Thymus (tissue), 11 donors: ENCODE data around the gene ABCA3. TPM values are rescaled to one million over a fixed set of nuclear protein-coding genes. Genes with fewer than 3 reads are reported as not detected.

Source experiments
- DNase-seq, 9 donors: peaks; one replicate each; pipeline ENCODE4 v3.0.0-alpha.2; 2013; ENCODE audit warnings: low spot score in 9 of 9, low read depth in 6 of 9, missing footprints in 1 of 9
- H3K27ac ChIP-seq, 2 donors: one replicate each; pipeline ENCODE4 v1.5.1; 2013; ENCODE audit warnings: control low read depth in 1 of 2, low read depth in 1 of 2, low read length in 1 of 2, mild to moderate bottlenecking in 1 of 2, moderate library complexity in 1 of 2
- H3K27me3 ChIP-seq, 2 donors: one replicate each; pipeline ENCODE4 v1.5.1; 2013; ENCODE audit warnings: low read length in 1 of 2; ENCODE audit not compliant: control insufficient read depth in 2 of 2, insufficient read depth in 1 of 2
- H3K36me3 ChIP-seq, 2 donors: one replicate each; pipeline ENCODE4 v1.5.1; 2013; ENCODE audit warnings: low read length in 1 of 2, mild to moderate bottlenecking in 1 of 2, moderate library complexity in 1 of 2; ENCODE audit not compliant: control insufficient read depth in 2 of 2, insufficient read depth in 2 of 2
- H3K4me1 ChIP-seq, 2 donors: one replicate each; pipeline ENCODE4 v1.5.1; 2013; ENCODE audit warnings: low read length in 2 of 2; ENCODE audit not compliant: control insufficient read depth in 2 of 2, insufficient read depth in 2 of 2
- H3K4me3 ChIP-seq, 2 donors: one replicate each; pipeline ENCODE4 v1.5.1; 2013; ENCODE audit warnings: low read length in 2 of 2, control low read depth in 1 of 2, mild to moderate bottlenecking in 1 of 2
- H3K9me3 ChIP-seq, 2 donors: one replicate each; pipeline ENCODE4 v1.5.1; 2013; ENCODE audit warnings: low read length in 1 of 2, mild to moderate bottlenecking in 1 of 2; ENCODE audit not compliant: control insufficient read depth in 2 of 2, insufficient read depth in 1 of 2
- WGBS: extraction: QIAGEN DNeasy Blood & Tissue Kit; methylation state at CpG from one replicate; pipeline ENCODE4 v1.1.7; 2013; 5-methylcytosine and 5-hydroxymethylcytosine counted together
- polyA plus RNA-seq: library from polyadenylated mRNA; stranded (reverse); fragments of 200-250 nt; gene quantifications from one replicate; pipeline ENCODE4 v1.2.3, GENCODE V29; 2013
- total RNA-seq: library from RNA; stranded (reverse); fragments of 120-200 nt; gene quantifications from one replicate; pipeline ENCODE4 v1.2.4, GENCODE V29; 2013
- donor health status: healthy.

Gene ABCA3
- total and polyA plus RNA-seq, 2 donors = 8.4 to 8.6 TPM

DNA sequence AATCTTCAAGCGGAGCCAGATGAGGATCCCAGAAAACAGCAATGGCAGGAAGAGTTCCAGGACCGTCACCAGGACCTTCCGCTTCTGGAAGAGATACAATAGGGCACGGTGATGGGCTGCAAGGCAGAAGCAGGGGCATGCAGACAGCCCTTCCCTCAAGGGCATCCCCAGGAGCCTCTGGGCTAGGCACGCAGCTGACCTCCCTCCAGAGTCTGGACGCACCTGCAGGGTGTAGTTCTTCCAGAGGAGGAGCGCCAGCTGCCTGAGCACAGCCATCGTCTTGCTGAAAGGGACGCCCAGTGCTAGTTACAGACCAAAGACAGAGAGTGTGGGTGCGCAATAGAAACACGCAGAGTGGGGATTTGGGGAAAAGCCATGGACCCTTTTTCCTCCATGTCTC, 14.3 kb downstream of the ABCA3 start:
- WGBS = 98% methylated on average over 11 of the region's 11 CpGs
- Histone ChIP-seq H3K4me1 (no peaks in the 10 kb centered on the region), H3K9me3 (no peaks in the 10 kb centered on the region), H3K27me3 (peaks cover 0 to 11% of the 10 kb centered on the region in 2 donors), H3K27ac (no peak overlapping the region), H3K36me3 (no peaks in the 10 kb centered on the region), H3K4me3 (no peak overlapping the region)
- DNase-seq = no peak

DNA sequence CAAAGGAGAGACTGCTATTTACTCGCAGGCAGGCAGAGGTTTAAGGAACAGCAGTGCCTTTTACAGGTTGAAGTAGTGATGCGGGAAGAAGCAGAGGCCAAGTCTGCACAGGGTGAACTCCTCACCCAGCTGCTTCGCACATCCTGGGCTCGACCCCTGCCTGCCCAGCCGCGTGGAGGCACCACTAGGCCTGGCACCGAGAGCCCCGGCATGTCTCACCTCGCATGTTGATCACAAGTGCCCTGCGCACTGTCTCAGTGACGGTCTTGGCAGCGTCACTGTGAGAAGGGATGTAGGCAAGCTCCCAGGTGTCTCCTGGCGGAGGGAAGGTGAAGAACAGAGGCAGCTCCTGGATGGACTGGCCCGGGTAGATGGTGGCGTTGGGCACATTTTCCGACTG, 14.7 kb downstream of the ABCA3 start:
- 94% methylated on average over 16 of the region's 16 CpGs for WGBS
- no peak overlapping the region for H3K4me3 ChIP-seq
- DNase-seq = no peak

DNA sequence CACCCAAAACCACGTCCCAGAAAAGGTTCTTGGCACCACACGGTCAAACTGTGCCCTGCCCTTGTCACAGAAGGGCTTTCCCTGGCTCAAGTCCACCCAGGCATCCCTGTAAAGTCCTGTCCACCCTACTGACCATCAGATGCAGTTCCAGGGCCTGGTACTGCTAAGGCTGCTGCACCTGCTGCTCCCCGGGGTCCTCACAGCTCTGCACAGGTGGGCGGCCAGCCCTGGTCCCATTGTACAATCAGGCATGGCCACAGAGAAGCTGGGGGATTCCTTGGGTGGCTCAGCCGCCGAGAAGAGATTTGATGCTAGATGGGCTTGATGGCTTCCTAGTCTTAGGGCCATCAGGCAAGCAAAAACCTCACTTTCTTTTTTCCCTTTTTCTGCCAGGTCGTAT, 15.3 kb downstream of the ABCA3 start:
- Histone ChIP-seq H3K27ac (no peak overlapping the region), H3K27me3 (peaks cover 0 to 11% of the 10 kb centered on the region in 2 donors), H3K36me3 (no peaks in the 10 kb centered on the region), H3K9me3 (no peaks in the 10 kb centered on the region), H3K4me3 (no peak overlapping the region), H3K4me1 (no peaks in the 10 kb centered on the region)
- no peak for DNase-seq
- WGBS = 95% methylated on average over 7 of the region's 7 CpGs

More for the DNA sequence above, 14.7 kb downstream of the ABCA3 start:
- Histone ChIP-seq H3K27me3 (peaks cover 0 to 11% of the 10 kb centered on the region in 2 donors), H3K27ac (no peak overlapping the region), H3K9me3 (no peaks in the 10 kb centered on the region), H3K4me1 (no peaks in the 10 kb centered on the region), H3K36me3 (no peaks in the 10 kb centered on the region)

DNA sequence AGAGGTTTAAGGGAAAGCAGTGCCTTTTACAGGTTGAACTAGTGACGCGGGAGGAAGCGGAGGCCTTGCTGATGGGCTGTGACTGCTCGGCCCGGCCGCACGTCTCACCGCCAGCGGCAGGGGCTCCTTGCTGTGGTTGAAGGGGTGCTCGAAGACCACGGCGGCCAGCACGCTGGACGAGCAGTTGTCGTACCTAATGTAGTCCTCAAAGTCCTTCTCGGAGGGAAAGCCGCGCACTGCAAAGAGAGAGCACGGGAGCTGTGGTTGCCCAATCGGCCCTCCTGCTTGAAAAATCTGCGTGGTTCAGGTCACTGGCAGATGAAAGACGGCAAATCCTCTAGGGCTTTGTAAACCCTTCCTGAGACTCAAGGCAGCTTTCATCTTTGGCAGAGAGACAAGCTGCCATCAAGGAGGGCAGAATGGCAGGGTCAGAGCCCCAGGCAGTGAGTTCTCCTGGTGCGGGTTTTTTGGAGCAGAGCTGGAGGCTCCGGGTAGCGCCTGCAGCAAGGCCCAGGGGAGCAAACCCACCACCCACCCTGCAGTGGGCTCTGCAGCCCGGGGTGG, 16.1 kb downstream of the ABCA3 start:
- Histone ChIP-seq H3K27ac (no peak overlapping the region), H3K9me3 (no peaks in the 10 kb centered on the region), H3K36me3 (no peaks in the 10 kb centered on the region), H3K4me1 (no peaks in the 10 kb centered on the region), H3K27me3 (peaks cover 0 to 9% of the 10 kb centered on the region in 2 donors), H3K4me3 (no peak overlapping the region)
- 97% methylated on average over 26 of the region's 26 CpGs for WGBS
- DNase-seq = no peak

DNA sequence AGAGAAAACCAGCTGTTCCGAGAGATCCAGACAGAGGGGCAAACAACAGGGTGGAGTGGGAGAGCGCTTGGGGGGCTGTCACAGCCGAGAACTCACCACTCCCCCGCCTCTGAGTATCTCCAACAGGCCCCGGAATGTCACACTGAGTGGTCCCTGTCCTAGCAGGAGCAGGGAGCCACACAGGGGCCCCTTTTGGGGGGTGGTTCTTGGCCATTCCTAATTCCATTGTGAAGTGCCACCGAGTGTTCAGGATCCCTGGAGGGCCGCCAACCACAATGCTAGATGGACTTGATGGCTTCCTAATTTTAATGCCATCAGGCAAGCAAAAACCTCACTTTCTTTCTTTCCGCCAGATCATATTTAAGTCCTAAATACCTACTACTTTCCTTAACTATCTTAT, 16.8 kb downstream of the ABCA3 start:
- Histone ChIP-seq H3K27ac (no peak overlapping the region), H3K36me3 (no peaks in the 10 kb centered on the region), H3K27me3 (peaks cover 0 to 9% of the 10 kb centered on the region in 2 donors), H3K4me3 (no peak overlapping the region), H3K4me1 (no peaks in the 10 kb centered on the region), H3K9me3 (no peaks in the 10 kb centered on the region)
- WGBS = 97% methylated on average over 8 of the region's 8 CpGs
- DNase-seq = no peak

DNA sequence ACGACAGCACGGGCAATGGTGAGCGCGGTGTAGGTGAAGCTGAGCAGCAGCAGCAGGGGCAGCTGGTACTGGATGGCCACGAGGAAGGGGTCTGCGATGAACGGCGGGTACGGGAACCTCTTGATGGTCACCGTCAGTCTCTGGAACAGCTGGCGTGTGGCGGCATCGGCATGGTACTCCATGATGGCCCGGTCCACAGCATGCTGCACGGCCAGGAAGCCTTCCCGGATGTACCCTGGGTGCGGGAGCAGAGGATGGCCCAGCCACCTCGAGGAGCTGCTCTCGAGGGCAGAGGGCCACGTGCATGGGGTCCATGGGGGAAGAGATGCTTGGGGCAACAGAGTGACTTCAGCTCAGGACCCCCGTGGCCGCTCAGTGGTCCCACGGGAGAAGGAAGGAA, 20.9 kb downstream of the ABCA3 start:
- DNase-seq = no peak
- 96% methylated on average over 23 of the region's 23 CpGs for WGBS
- Histone ChIP-seq H3K9me3 (no peaks in the 10 kb centered on the region), H3K4me3 (no peak overlapping the region), H3K27me3 (no peaks in the 10 kb centered on the region), H3K4me1 (no peaks in the 10 kb centered on the region), H3K27ac (no peak overlapping the region), H3K36me3 (no peaks in the 10 kb centered on the region)

DNA sequence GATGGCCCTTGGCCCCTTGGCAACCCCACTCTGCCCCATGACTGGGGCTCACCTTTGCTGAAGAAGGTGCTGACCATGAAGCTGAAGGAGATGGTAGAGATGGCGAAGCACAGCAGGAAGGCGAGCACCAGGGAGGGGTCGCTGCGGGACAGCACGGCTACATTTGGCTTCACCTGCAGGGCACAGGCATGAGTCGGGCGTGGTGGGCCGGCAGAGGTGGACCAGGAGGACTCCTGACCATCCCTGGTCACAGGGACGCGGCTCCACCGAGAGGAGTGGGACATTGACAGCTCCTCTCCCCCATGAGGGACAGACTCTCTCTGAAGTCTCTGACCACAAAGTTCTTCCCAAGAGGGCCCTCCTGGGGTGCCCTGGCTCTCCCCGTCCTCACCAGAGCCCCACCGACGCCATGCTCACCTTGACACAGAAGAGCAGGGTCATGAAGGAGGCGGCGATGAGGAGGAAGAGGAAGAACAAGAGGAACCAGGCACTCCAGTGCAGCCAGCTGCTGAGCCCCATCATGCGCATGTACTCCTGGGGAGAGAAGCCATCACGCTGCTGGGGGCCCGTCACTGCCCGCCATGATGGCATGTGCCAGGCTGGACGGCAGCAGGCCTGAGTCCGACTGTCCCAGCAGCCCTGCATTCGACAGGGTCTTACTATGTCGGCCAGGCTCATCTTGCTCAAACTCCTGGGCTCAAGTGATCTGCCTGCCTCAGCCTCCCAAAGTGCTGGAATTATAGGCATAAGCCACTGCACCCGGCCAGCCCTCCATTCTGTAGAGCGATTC, 23.1 kb downstream of the ABCA3 start:
- Histone ChIP-seq H3K36me3 (no peaks in the 10 kb centered on the region), H3K27me3 (no peaks in the 10 kb centered on the region), H3K27ac (no peak overlapping the region), H3K9me3 (no peaks in the 10 kb centered on the region), H3K4me1 (no peaks in the 10 kb centered on the region), H3K4me3 (no peak overlapping the region)
- DNase-seq = no peak
- 96% methylated on average over 26 of the region's 26 CpGs for WGBS

DNA sequence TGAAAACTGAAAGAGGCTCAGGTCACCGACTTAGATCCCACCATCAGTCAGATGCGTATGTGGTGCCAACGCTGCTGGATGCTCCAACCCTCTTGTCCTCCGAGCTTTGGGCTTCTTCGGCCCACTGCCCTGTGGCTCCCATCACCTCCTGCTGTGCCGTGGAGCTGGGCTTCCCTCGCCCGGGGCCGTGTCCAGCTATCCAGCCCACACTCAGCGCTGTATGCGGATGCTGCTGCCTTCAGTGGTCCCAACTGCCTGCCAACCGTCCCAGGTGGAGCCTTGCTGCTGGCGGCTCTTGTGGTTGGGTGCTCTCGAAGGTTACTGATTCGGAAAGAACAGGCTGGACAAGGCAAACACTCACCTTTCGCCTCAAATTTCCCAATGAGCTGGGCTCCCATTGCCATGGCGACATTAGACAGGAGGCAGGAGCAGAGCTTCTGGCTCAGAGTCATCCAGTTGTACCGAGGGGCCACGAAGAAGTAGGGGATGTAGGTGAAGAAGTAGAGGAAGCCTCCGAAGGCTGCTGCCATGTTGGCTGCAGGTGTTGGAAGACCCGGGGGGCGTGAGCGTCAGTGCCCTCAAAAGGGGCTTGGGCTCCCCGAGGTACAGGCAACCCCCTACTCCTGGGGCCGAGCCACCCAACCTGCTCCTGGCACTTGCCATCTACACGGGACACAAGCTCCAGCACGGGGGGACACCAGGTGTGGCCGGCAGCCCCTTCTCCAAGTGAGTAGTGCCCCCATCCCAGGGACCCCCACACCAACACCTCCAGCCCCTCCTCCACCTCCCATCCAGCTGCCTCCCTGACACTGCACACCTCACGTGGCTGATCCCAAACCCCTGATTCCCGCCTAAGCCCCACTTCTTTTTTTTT, 32.2 kb downstream of the ABCA3 start:
- H3K4me1 ChIP-seq = no peaks in the 10 kb centered on the region
- H3K4me3 ChIP-seq = no peak overlapping the region
- no peak overlapping the region for H3K27ac ChIP-seq
- no peaks in the 10 kb centered on the region for H3K27me3 ChIP-seq
- WGBS = 96% methylated on average over 30 of the region's 30 CpGs
- no peaks in the 10 kb centered on the region for H3K9me3 ChIP-seq
- H3K36me3 ChIP-seq = no peaks in the 10 kb centered on the region
- DNase-seq = no peak

DNA sequence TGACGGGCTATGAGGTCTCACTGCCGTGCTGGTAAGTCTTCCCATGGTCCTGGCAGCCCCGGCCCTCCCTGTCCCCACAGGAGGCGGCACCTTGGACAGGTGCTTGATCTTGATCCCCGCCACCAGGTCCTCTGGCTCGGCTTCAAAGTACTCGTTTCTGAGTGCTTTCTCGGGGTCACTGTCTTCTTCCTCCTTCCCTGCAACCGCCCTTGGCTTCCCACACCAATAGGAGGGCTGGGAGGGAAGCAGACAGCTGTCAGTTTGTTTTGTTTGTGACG, 40.7 kb downstream of the ABCA3 start:
- no peak overlapping the region for H3K4me3 ChIP-seq
- H3K9me3 ChIP-seq = no peaks in the 10 kb centered on the region
- H3K27me3 ChIP-seq = no peaks in the 10 kb centered on the region
- DNase-seq = no peak
- H3K4me1 ChIP-seq = no peaks in the 10 kb centered on the region
- H3K27ac ChIP-seq = no peak overlapping the region
- WGBS = 90% methylated on average over 10 of the region's 10 CpGs
- no peaks in the 10 kb centered on the region for H3K36me3 ChIP-seq
